ENCODE measurements around the gene WASHC2C.
"Not testable (repeated sequence)": the region's sequence is repeated elsewhere in the genome, so short reads cannot be mapped to it uniquely, and the experiment has no call there.

WASHC2C gene

GRCh38 chr10:45804996-45805395, 77.9 kb downstream of the WASHC2C start:
- not testable (repeated sequence) for H3K9me2 ChIP-seq (ENCODE audit: low read depth, low read length); H3K27me3 ChIP-seq (ENCODE audit: insufficient read depth, low read length); H3K4me2 ChIP-seq (ENCODE audit: low read length); H3F3A ChIP-seq (ENCODE audit: insufficient read depth, low read length); H3K9ac ChIP-seq (ENCODE audit: low read length); H3K36me3 ChIP-seq (ENCODE audit: insufficient read depth, low read length); H3K79me2 ChIP-seq (ENCODE audit: insufficient read depth, low read length); H2AFZ ChIP-seq (ENCODE audit: low read length); H3K4me3 ChIP-seq (ENCODE audit: low read depth, low read length, poor library complexity, severe bottlenecking); H3K9me3 ChIP-seq (ENCODE audit: low read length); H3K4me1 ChIP-seq (ENCODE audit: insufficient read depth, low read length, severe bottlenecking); H3K27ac ChIP-seq (ENCODE audit: low read depth, low read length, poor library complexity, severe bottlenecking); H4K20me1 ChIP-seq (ENCODE audit: insufficient read depth, low read length)

- H3K9ac ChIP-seq (ENCODE audit: low read length), result no peak overlapping the region
- H3K79me2 ChIP-seq (ENCODE audit: insufficient read depth, low read length), result no peaks in the 10 kb centered on the region
- H2AFZ ChIP-seq (ENCODE audit: low read length), result no peak overlapping the region
- H4K20me1 ChIP-seq (ENCODE audit: insufficient read depth, low read length), result no peaks in the 10 kb centered on the region
- no peaks in the 10 kb centered on the region for H3K27me3 ChIP-seq (ENCODE audit: insufficient read depth, low read length)
- H3K4me2 ChIP-seq (ENCODE audit: low read length), result no peak overlapping the region
- H3K9me3 ChIP-seq (ENCODE audit: low read length), result no peaks in the 10 kb centered on the region
- H3K9me2 ChIP-seq (ENCODE audit: low read depth, low read length), result no peaks in the 10 kb centered on the region
- H3K4me3 ChIP-seq (ENCODE audit: low read depth, low read length, poor library complexity, severe bottlenecking), result no peak overlapping the region
- H3F3A ChIP-seq (ENCODE audit: insufficient read depth, low read length), result no peaks in the 10 kb centered on the region
- TF ChIP-seq CTCF (IDR thresholded peaks at IDR 0.05; ENCODE audit: low read length), result no peak
- TF ChIP-seq EZH2 (IDR thresholded peaks at IDR 0.05; ENCODE audit: borderline replicate concordance, low read length), result no peak
- H3K36me3 ChIP-seq (ENCODE audit: insufficient read depth, low read length), result no peaks in the 10 kb centered on the region
- H3K27ac ChIP-seq (ENCODE audit: low read depth, low read length, poor library complexity, severe bottlenecking), result no peak overlapping the region
- no peaks in the 10 kb centered on the region for H3K4me1 ChIP-seq (ENCODE audit: insufficient read depth, low read length, severe bottlenecking)
These were observed 82.8 kb downstream of the WASHC2C start for GRCh38 chr10:45809837-45810236.

- Histone ChIP-seq H3K9ac (ENCODE audit: low read length) (no peak overlapping the region), H3K36me3 (ENCODE audit: insufficient read depth, low read length) (no peaks in the 10 kb centered on the region), H3K4me2 (ENCODE audit: low read length) (no peak overlapping the region), H3K9me3 (ENCODE audit: low read length) (no peaks in the 10 kb centered on the region), H3K27ac (ENCODE audit: low read depth, low read length, poor library complexity, severe bottlenecking) (no peak overlapping the region), H3K4me1 (ENCODE audit: insufficient read depth, low read length, severe bottlenecking) (no peaks in the 10 kb centered on the region), H3K27me3 (ENCODE audit: insufficient read depth, low read length) (no peaks in the 10 kb centered on the region), H4K20me1 (ENCODE audit: insufficient read depth, low read length) (no peaks in the 10 kb centered on the region), H2AFZ (ENCODE audit: low read length) (no peak overlapping the region), H3F3A (ENCODE audit: insufficient read depth, low read length) (no peaks in the 10 kb centered on the region), H3K4me3 (ENCODE audit: low read depth, low read length, poor library complexity, severe bottlenecking) (no peak overlapping the region), H3K79me2 (ENCODE audit: insufficient read depth, low read length) (no peaks in the 10 kb centered on the region), H3K9me2 (ENCODE audit: low read depth, low read length) (no peaks in the 10 kb centered on the region)
- no peak for TF ChIP-seq EZH2 (IDR thresholded peaks at IDR 0.05; ENCODE audit: borderline replicate concordance, low read length)
- no peak for TF ChIP-seq CTCF (IDR thresholded peaks at IDR 0.05; ENCODE audit: low read length)
These were observed 84.0 kb downstream of the WASHC2C start for GRCh38 chr10:45811075-45811474.

GRCh38 chr10:45812959-45813358, 85.9 kb downstream of the WASHC2C start:
- not testable (repeated sequence) for H3K27ac ChIP-seq (ENCODE audit: low read depth, low read length, poor library complexity, severe bottlenecking); H3K27me3 ChIP-seq (ENCODE audit: insufficient read depth, low read length); H3F3A ChIP-seq (ENCODE audit: insufficient read depth, low read length); H3K36me3 ChIP-seq (ENCODE audit: insufficient read depth, low read length); H2AFZ ChIP-seq (ENCODE audit: low read length); H3K4me2 ChIP-seq (ENCODE audit: low read length); H3K9ac ChIP-seq (ENCODE audit: low read length); H3K4me3 ChIP-seq (ENCODE audit: low read depth, low read length, poor library complexity, severe bottlenecking); H3K9me3 ChIP-seq (ENCODE audit: low read length); H3K79me2 ChIP-seq (ENCODE audit: insufficient read depth, low read length); H3K9me2 ChIP-seq (ENCODE audit: low read depth, low read length); H4K20me1 ChIP-seq (ENCODE audit: insufficient read depth, low read length); H3K4me1 ChIP-seq (ENCODE audit: insufficient read depth, low read length, severe bottlenecking)

GRCh38 chr10:45814146-45814545, 87.1 kb downstream of the WASHC2C start:
- not testable (repeated sequence) for H3K27me3 ChIP-seq (ENCODE audit: insufficient read depth, low read length); H3K4me1 ChIP-seq (ENCODE audit: insufficient read depth, low read length, severe bottlenecking); H3K27ac ChIP-seq (ENCODE audit: low read depth, low read length, poor library complexity, severe bottlenecking); H3K9ac ChIP-seq (ENCODE audit: low read length); H2AFZ ChIP-seq (ENCODE audit: low read length); H3K4me2 ChIP-seq (ENCODE audit: low read length); H3K9me3 ChIP-seq (ENCODE audit: low read length); H3K9me2 ChIP-seq (ENCODE audit: low read depth, low read length); H4K20me1 ChIP-seq (ENCODE audit: insufficient read depth, low read length); H3K79me2 ChIP-seq (ENCODE audit: insufficient read depth, low read length); H3K36me3 ChIP-seq (ENCODE audit: insufficient read depth, low read length); H3K4me3 ChIP-seq (ENCODE audit: low read depth, low read length, poor library complexity, severe bottlenecking); H3F3A ChIP-seq (ENCODE audit: insufficient read depth, low read length)

All from OCI-LY1 (cell line).